IMR-90 (cell line): ENCODE results near the gene BHLHE23. TPM values are rescaled to one million over a fixed set of nuclear protein-coding genes. Genes with fewer than 3 reads are reported as not detected.

Experiments
- ATAC-seq: fragments of 200-7000 bp; cut with Tn5 transposase; 2 replicates; pipeline ENCODE4 v1.9.1; 2020; ENCODE audit warnings: low read depth, mild to moderate bottlenecking, moderate library complexity
- BruUV-seq: library from RNA; stranded (reverse); fragments of 400-500 nt; replicated peaks from 2 replicates; lab custom pipeline; 2021; lab: Mats Ljungman, UMichigan
- CTCF ChIA-PET: fragments of 300-600 bp; formaldehyde crosslinking; extraction: SDS; loops from one replicate; lab custom pipeline; 2021; ENCODE audit warnings: antibody characterized with exemption; lab: Yijun Ruan, JAX
- POLR2A ChIA-PET: fragments of 300-600 bp; sonication (Branson Sonifier 250); formaldehyde crosslinking; loops from one replicate; lab custom pipeline; 2022; ENCODE audit warnings: antibody characterized with exemption; ENCODE audit not compliant: unreplicated experiment; lab: Charles Lee
- DNase-seq: peaks from one replicate; pipeline ENCODE4 v3.0.0; 2013
- H2AFZ ChIP-seq: replicated peaks from 2 replicates; pipeline ENCODE3; 2013; ENCODE audit warnings: low read length, mild to moderate bottlenecking; ENCODE audit not compliant: poor library complexity
- H2AK5ac ChIP-seq: 2 replicates; pipeline ENCODE4 v1.6.1; 2013; ENCODE audit warnings: low read depth, low read length, inconsistent platforms
- H2AK9ac ChIP-seq: replicated peaks from 2 replicates; pipeline ENCODE3; 2013; ENCODE audit warnings: mild to moderate bottlenecking, low read depth, low read length, moderate library complexity; ENCODE audit not compliant: poor library complexity
- H2BK120ac ChIP-seq: 2 replicates; pipeline ENCODE4 v1.6.1; 2013; ENCODE audit warnings: low read depth, low read length, inconsistent platforms
- H2BK15ac ChIP-seq: 3 replicates; pipeline ENCODE4 v1.6.1; 2013; ENCODE audit warnings: low read depth, low read length, inconsistent platforms
- H2BK20ac ChIP-seq: 2 replicates; pipeline ENCODE4 v1.6.1; 2013; ENCODE audit warnings: low read depth, mild to moderate bottlenecking, inconsistent platforms, low read length, moderate library complexity
- H2BK5ac ChIP-seq: 2 replicates; pipeline ENCODE4 v1.6.1; 2013; ENCODE audit warnings: mild to moderate bottlenecking, low read depth, low read length, inconsistent platforms; ENCODE audit not compliant: poor library complexity, severe bottlenecking
- H3K14ac ChIP-seq: replicated peaks from 2 replicates; pipeline ENCODE4 v1.6.1; 2013; ENCODE audit warnings: low read depth, low read length, inconsistent platforms
- H3K18ac ChIP-seq: 2 replicates; pipeline ENCODE4 v1.6.1; 2013; ENCODE audit warnings: low read depth, low read length, control low read depth
- H3K23ac ChIP-seq: 2 replicates; pipeline ENCODE4 v1.6.1; 2013; ENCODE audit warnings: low read depth, low read length, inconsistent platforms
- H3K27ac ChIP-seq: 2 replicates; pipeline ENCODE4 v1.5.1; 2013; ENCODE audit warnings: mild to moderate bottlenecking, control low read depth, low read length; ENCODE audit not compliant: insufficient read depth
- H3K27me3 ChIP-seq: 2 replicates; pipeline ENCODE4 v1.6.1; 2013; ENCODE audit warnings: low read length; ENCODE audit not compliant: control insufficient read depth, insufficient read depth
- H3K36me3 ChIP-seq: 2 replicates; pipeline ENCODE4 v1.6.1; 2013; ENCODE audit warnings: low read length, mixed read lengths; ENCODE audit not compliant: control insufficient read depth, insufficient read depth
- H3K4ac ChIP-seq: 2 replicates; pipeline ENCODE4 v1.6.1; 2013; ENCODE audit warnings: low read depth, low read length, inconsistent platforms
- H3K4me1 ChIP-seq: 2 replicates; pipeline ENCODE4 v1.6.1; 2013; ENCODE audit warnings: low read length, mixed read lengths; ENCODE audit not compliant: control insufficient read depth, insufficient read depth
- H3K4me2 ChIP-seq: 2 replicates; pipeline ENCODE4 v1.6.1; 2013; ENCODE audit warnings: low read depth, mild to moderate bottlenecking, control low read depth, low read length, moderate library complexity
- H3K4me3 ChIP-seq: 2 replicates; pipeline ENCODE4 v1.5.1; 2013; ENCODE audit warnings: low read depth, mild to moderate bottlenecking, control low read depth, low read length, moderate library complexity; ENCODE audit not compliant: insufficient read depth
- H3K56ac ChIP-seq: 2 replicates; pipeline ENCODE4 v1.6.1; 2013; ENCODE audit warnings: low read length, inconsistent platforms; ENCODE audit not compliant: insufficient read depth; ENCODE audit errors: extremely low read depth
- H3K79me1 ChIP-seq, 2 experiments: 2 replicates each; pipeline ENCODE4 v1.6.1; 2013; ENCODE audit warnings: low read length in 2 of 2, inconsistent platforms in 1 of 2, low read depth in 1 of 2
- H3K9ac ChIP-seq: 2 replicates; pipeline ENCODE4 v1.6.1; 2013; ENCODE audit warnings: low read depth, low read length, control low read depth
- H3K9me1 ChIP-seq: 2 replicates; pipeline ENCODE4 v1.6.1; 2013; ENCODE audit warnings: low read length, inconsistent platforms; ENCODE audit not compliant: insufficient read depth
- H3K9me3 ChIP-seq: 2 replicates; pipeline ENCODE4 v1.6.1; 2013; ENCODE audit warnings: low read length; ENCODE audit not compliant: control insufficient read depth, insufficient read depth
- H4K20me1 ChIP-seq: 2 replicates; pipeline ENCODE4 v1.6.1; 2013; ENCODE audit warnings: low read length, inconsistent platforms; ENCODE audit not compliant: insufficient read depth
- H4K5ac ChIP-seq: 2 replicates; pipeline ENCODE4 v1.6.1; 2013; ENCODE audit warnings: mild to moderate bottlenecking, low read depth, low read length, control low read depth
- H4K8ac ChIP-seq, 2 experiments: 2 replicates each; pipeline ENCODE4 v1.6.1; 2013; ENCODE audit warnings: low read depth in 2 of 2, low read length in 2 of 2, control low read depth in 1 of 2, inconsistent platforms in 1 of 2
- H4K91ac ChIP-seq: 2 replicates; pipeline ENCODE4 v1.6.1; 2013; ENCODE audit warnings: low read depth, low read length, inconsistent platforms; ENCODE audit not compliant: insufficient read depth
- POLR2A ChIP-seq: IDR thresholded peaks from 2 replicates; pipeline ENCODE4 v1.6.1; 2012; ENCODE audit warnings: mild to moderate bottlenecking, low read depth, low read length
- RCOR1 ChIP-seq: IDR thresholded peaks from 2 replicates; pipeline ENCODE4 v1.6.1; 2012; ENCODE audit warnings: mild to moderate bottlenecking, low read length, improper control_type of control experiment; ENCODE audit not compliant: insufficient replicate concordance
- WGBS, 2 experiments: methylation state at CpG; one replicate each; pipeline versions ENCODE4 v1.1.5 to v1.1.7; 2013; ENCODE audit warnings: missing lambda C conversion rate in 2 of 2; ENCODE audit not compliant: insufficient read length in 1 of 2; ENCODE audit errors: extremely low coverage in 2 of 2; 5-methylcytosine and 5-hydroxymethylcytosine counted together
- dilution Hi-C: fragments of 300-500 bp; cut with HindIII; formaldehyde crosslinking; loops from one replicate; pipeline ENCODE4 v1.14.3; 2018; ENCODE audit warnings: low sequenced_read_pairs; ENCODE audit not compliant: unreplicated experiment
- in situ Hi-C: fragments of 300-500 bp; cut with MboI; formaldehyde crosslinking; loops from 3 replicates; pipeline ENCODE4 v1.14.3; 2019; ENCODE audit warnings: low sequenced_read_pairs, inconsistent platforms, mixed read lengths
- intact Hi-C: fragments of 100-400 bp; cut with micrococcal nuclease; formaldehyde crosslinking; loops from 2 replicates; pipeline ENCODE4 v1.10.0; 2022
- polyA plus RNA-seq, 3 experiments: library from polyadenylated mRNA; depleted of rRNA; stranded (reverse); fragments of >200 nt; gene quantifications; 2 replicates each; pipeline ENCODE4 v1.2.3, GENCODE V29; 2012; ENCODE audit warnings: low replicate concordance in 1 of 3
- total RNA-seq: library from RNA; depleted of rRNA; stranded (reverse); fragments of >200 nt; gene quantifications from 2 replicates; pipeline ENCODE4 v1.2.3, GENCODE V29; 2012

Gene BHLHE23
- total and polyA plus RNA-seq, 2 of the 4 experiments (the other 2 are of a cell fraction) = not detected

DNA sequence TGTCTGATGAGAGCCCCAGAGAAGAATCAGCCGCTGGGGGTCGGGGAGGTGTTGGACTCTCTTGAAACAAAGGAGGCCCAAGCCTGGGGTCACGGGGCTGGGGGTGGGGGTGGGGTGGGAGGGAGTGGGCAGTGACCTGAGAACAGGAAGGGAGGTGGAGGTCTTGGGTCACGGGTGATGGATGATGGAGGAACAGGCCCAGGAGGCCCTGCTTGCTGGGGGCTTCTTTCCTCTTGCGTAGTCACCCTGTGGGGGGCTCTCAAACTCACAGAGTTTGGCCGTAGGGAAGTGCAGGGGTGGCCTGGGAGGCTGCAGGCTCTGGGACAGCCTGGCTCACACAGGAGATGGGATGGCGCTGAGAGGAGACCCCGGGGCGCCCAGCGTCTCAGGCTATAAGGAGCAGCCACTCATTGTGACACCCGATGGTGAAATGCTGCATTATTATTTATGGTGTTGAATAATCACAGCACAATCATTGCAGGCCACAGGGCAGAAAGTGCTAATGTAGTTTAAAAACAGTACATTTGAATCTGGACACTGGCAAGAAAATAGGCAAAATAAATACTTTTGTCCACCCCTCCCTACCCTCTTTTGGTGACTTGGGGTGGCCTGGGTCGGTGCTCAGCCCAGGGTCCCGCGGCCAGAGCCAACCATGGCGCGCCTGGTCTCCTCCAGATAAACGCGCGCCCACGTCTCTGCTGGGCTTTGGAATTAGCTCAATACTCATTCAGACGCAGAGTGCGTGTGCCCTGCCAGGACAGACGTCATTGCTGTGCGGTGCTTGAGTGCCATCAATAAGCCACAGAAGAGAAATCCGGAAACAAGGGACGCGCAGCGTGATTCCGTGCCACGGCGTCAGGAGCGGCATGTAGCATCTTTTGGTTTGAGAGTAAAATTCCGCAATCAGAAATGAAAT, 27.3 kb upstream of the BHLHE23 start:
- H2BK120ac ChIP-seq = no peak overlapping the region
- ATAC-seq (no peak), DNase-seq (no peak)
- H3K79me1 ChIP-seq = no peaks in the 10 kb centered on the region
- no peak overlapping the region for H3K9ac ChIP-seq
- H3K56ac ChIP-seq = no peak overlapping the region
- dilution Hi-C loops = no loop called here
- TF ChIP-seq RCOR1 (no peak), POLR2A (no peak)
- no peak overlapping the region for H2AK5ac ChIP-seq
- intact Hi-C loops = no loop called here
- 73% methylated on average over 19 of the region's 33 CpGs; no CpG with 5 or more reads in 1 of the 2 experiments for WGBS, 2 experiments
- no peak overlapping the region for H4K91ac ChIP-seq
- H3K9me3 ChIP-seq = no peaks in the 10 kb centered on the region
- CTCF ChIA-PET = no interaction called here
- H3K36me3 ChIP-seq = no peaks in the 10 kb centered on the region
- H2AFZ ChIP-seq = no peak overlapping the region
- in situ Hi-C loops = no loop called here
- no peaks in the 10 kb centered on the region for H3K9me1 ChIP-seq
- no peak overlapping the region for H3K14ac ChIP-seq
- no peak overlapping the region for H3K4ac ChIP-seq
- H3K18ac ChIP-seq = no peak overlapping the region
- no peaks in the 10 kb centered on the region; the same call in 1 of the 2 replicates for H4K20me1 ChIP-seq
- POLR2A ChIA-PET = no interaction called here
- H2BK15ac ChIP-seq = no peak overlapping the region
- H4K5ac ChIP-seq = no peak overlapping the region
- no peak overlapping the region for H4K8ac ChIP-seq
- peaks cover 46% of the 10 kb centered on the region for H3K27me3 ChIP-seq
- H2BK5ac ChIP-seq = no peak overlapping the region
- no peak overlapping the region for H2BK20ac ChIP-seq
- H3K23ac ChIP-seq = no peak overlapping the region
- no peak overlapping the region for H2AK9ac ChIP-seq
- H3K27ac ChIP-seq = no peak overlapping the region
- BruUV-seq = no TSS peak
- no peak overlapping the region for H3K4me2 ChIP-seq
- H3K4me1 ChIP-seq = no peaks in the 10 kb centered on the region
- no peak overlapping the region for H3K4me3 ChIP-seq
